C4-2B (cell line): ENCODE measurements around the gene PDZD2.

Experiments used
- CTCF ChIP-seq: fragments of 450-650 bp; conservative IDR thresholded peaks from 2 replicates; pipeline ENCODE4 v1.5.1; 2017; ENCODE audit warnings: mild to moderate bottlenecking
- ZFX ChIP-seq: fragments of 450-650 bp; IDR thresholded peaks from 2 replicates; pipeline ENCODE4 v1.6.1; 2017

GRCh38 chr5:31894141-31894540 is 255.2 kb downstream of the PDZD2 start:
- TF ChIP-seq CTCF = no peak
- no peak for TF ChIP-seq ZFX
